GM23248 (cell line): ENCODE measurements around the gene INHA. TPM values are rescaled to one million over a fixed set of nuclear protein-coding genes. Genes with fewer than 3 reads are reported as not detected.

Experiments
- DNase-seq: peaks from one replicate; pipeline ENCODE4 v3.0.0-alpha.2; 2015
- H2AFZ ChIP-seq: fragments of 200-600 bp; sonication (generic); 2 replicates; pipeline ENCODE4 v1.6.1; 2016; ENCODE audit warnings: antibody characterized with exemption
- H3F3A ChIP-seq: fragments of 200-600 bp; sonication (generic); 2 replicates; pipeline ENCODE4 v1.6.1; 2016; ENCODE audit warnings: mild to moderate bottlenecking, antibody characterized with exemption, mixed run types; ENCODE audit not compliant: insufficient read depth
- H3K27ac ChIP-seq: fragments of 200-600 bp; sonication (generic); 2 replicates; pipeline ENCODE4 v1.5.1; 2016; ENCODE audit warnings: mild to moderate bottlenecking
- H3K27me3 ChIP-seq: fragments of 200-600 bp; sonication (generic); replicated peaks from 2 replicates; pipeline ENCODE4 v1.6.1; 2016; ENCODE audit warnings: mild to moderate bottlenecking; ENCODE audit not compliant: insufficient read depth
- H3K36me3 ChIP-seq: fragments of 200-600 bp; sonication (generic); 2 replicates; pipeline ENCODE4 v1.6.1; 2016; ENCODE audit warnings: low read depth, mild to moderate bottlenecking
- H3K4me1 ChIP-seq: fragments of 200-600 bp; sonication (generic); 2 replicates; pipeline ENCODE4 v1.6.1; 2016; ENCODE audit warnings: mild to moderate bottlenecking; ENCODE audit not compliant: insufficient read depth
- H3K4me2 ChIP-seq: fragments of 200-600 bp; sonication (generic); one replicate; pipeline ENCODE4 v1.6.1; 2016; ENCODE audit warnings: mild to moderate bottlenecking; ENCODE audit not compliant: unreplicated experiment
- H3K4me3 ChIP-seq: fragments of 200-600 bp; sonication (generic); 2 replicates; pipeline ENCODE4 v1.5.1; 2016; ENCODE audit warnings: mild to moderate bottlenecking
- H3K79me2 ChIP-seq: fragments of 200-600 bp; sonication (generic); 2 replicates; pipeline ENCODE4 v1.6.1; 2016; ENCODE audit warnings: mild to moderate bottlenecking; ENCODE audit not compliant: insufficient read depth
- H3K9ac ChIP-seq: fragments of 200-600 bp; sonication (generic); 2 replicates; pipeline ENCODE4 v1.6.1; 2016; ENCODE audit warnings: mild to moderate bottlenecking
- H3K9me2 ChIP-seq: fragments of 200-600 bp; sonication (generic); 2 replicates; pipeline ENCODE4 v1.6.1; 2016; ENCODE audit warnings: mixed run types, mild to moderate bottlenecking, moderate library complexity; ENCODE audit not compliant: insufficient read depth
- H3K9me3 ChIP-seq: fragments of 200-600 bp; sonication (generic); one replicate; pipeline ENCODE4 v1.6.1; 2017; ENCODE audit warnings: low read depth
- H4K20me1 ChIP-seq: fragments of 200-600 bp; sonication (generic); 2 replicates; pipeline ENCODE4 v1.6.0; 2016; ENCODE audit not compliant: insufficient read depth
- EZH2 ChIP-seq: fragments of 200-600 bp; sonication (generic); IDR thresholded peaks from 2 replicates; pipeline ENCODE4 v1.6.1; 2018; ENCODE audit warnings: antibody characterized with exemption, mild to moderate bottlenecking; ENCODE audit not compliant: insufficient read depth, poor library complexity, severe bottlenecking
- EZH2phosphoT487 ChIP-seq: fragments of 200-600 bp; sonication (generic); IDR thresholded peaks from 2 replicates; pipeline ENCODE4 v1.6.1; 2018; ENCODE audit warnings: antibody characterized with exemption, moderate library complexity, mild to moderate bottlenecking, low read depth; ENCODE audit not compliant: insufficient read depth
- WGBS, 2 experiments: methylation state at CpG; one replicate each; pipeline ENCODE4 v1.1.6; 2015 to 2017; ENCODE audit warnings: low lambda C conversion rate in 2 of 2, low coverage in 1 of 2; ENCODE audit errors: missing lambda C conversion rate in 2 of 2; 5-methylcytosine and 5-hydroxymethylcytosine counted together
- in situ Hi-C: fragments of 300-500 bp; cut with MboI; formaldehyde crosslinking; loops from 2 replicates; pipeline ENCODE4 v1.15.0; 2020
- polyA plus RNA-seq: library from polyadenylated mRNA; unstranded; fragments of >200 nt; fragmentation: Nextera tagmentation; extraction: Ambion mirVana; gene quantifications from 2 replicates; pipeline ENCODE4 v1.2.1, GENCODE V29; 2016
- total RNA-seq: library from RNA; depleted of rRNA; stranded (reverse); fragments of >200 nt; shearing (Covaris generic); gene quantifications from 2 replicates; pipeline ENCODE4 v1.2.3, GENCODE V29; 2014

The INHA gene
- total and polyA plus RNA-seq, 2 experiments from 2014 or later, result 0.11 to 0.36 TPM

- Histone ChIP-seq H3K27ac (no peak overlapping the region), H3K9ac (no peak overlapping the region), H3K4me3 (no peak overlapping the region), H3K27me3 (no peaks in the 10 kb centered on the region), H3K79me2 (no peaks in the 10 kb centered on the region), H4K20me1 (no peaks in the 10 kb centered on the region), H3K4me2 (no peak overlapping the region), H2AFZ (no peak overlapping the region), H3K4me1 (peaks cover 15% of the 10 kb centered on the region; the same call in 1 of the 2 replicates), H3K9me2 (no peaks in the 10 kb centered on the region), H3K9me3 (no peaks in the 10 kb centered on the region), H3F3A (0 out of 2 replicates have a peak, but pooled peaks cover 5% of the 10 kb centered on the region), H3K36me3 (no peaks in the 10 kb centered on the region)
- 87 to 88% methylated on average over 18 to 20 of the region's 20 CpGs for WGBS, 2 experiments
- in situ Hi-C loops, result no loop called here
- no peak for DNase-seq
- TF ChIP-seq EZH2phosphoT487 (no peak), EZH2 (no peak)
Measured at GRCh38 chr2:219555956-219556355, 16.2 kb upstream of the INHA start.

- Histone ChIP-seq H3K36me3 (no peaks in the 10 kb centered on the region), H3K4me3 (no peak overlapping the region), H3K4me2 (no peak overlapping the region), H3K9me2 (no peaks in the 10 kb centered on the region), H3K27ac (no peak overlapping the region), H2AFZ (no peak overlapping the region), H3K4me1 (peaks cover 15% of the 10 kb centered on the region; the same call in 1 of the 2 replicates), H3F3A (0 out of 2 replicates have a peak, but pooled peaks cover 5% of the 10 kb centered on the region), H3K79me2 (no peaks in the 10 kb centered on the region), H3K9me3 (no peaks in the 10 kb centered on the region), H4K20me1 (no peaks in the 10 kb centered on the region), H3K27me3 (no peaks in the 10 kb centered on the region), H3K9ac (no peak overlapping the region)
- in situ Hi-C loops, result no loop called here
- DNase-seq, result no peak
- TF ChIP-seq EZH2phosphoT487, result no peak
- TF ChIP-seq EZH2, result no peak
- 86 to 89% methylated on average over 19 of the region's 19 CpGs for WGBS, 2 experiments
Measured at GRCh38 chr2:219556413-219556812, 15.7 kb upstream of the INHA start.

DNA sequence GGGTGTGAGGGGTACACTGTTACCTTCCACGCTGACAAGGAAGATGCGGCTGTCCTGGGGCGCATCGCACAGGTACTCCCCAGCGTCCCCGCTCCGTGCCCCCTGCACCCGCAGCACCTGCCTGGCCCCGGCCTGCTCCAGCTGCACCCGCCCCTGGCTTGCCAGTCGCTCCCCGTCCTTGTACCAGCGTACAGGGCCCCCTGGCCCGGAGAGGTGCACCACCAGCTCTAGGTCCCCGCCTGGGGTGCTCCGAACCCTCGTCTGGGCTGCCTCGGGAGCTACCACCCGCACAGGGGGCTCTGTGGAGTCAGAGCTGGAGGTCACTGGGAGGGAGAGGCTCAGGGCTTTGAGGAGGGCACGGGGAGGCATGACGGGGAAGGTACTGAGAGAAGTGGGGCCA is 14.8 kb upstream of the INHA start:
- Histone ChIP-seq H3K4me3 (no peak overlapping the region), H3F3A (0 out of 2 replicates have a peak, but pooled peaks cover 5% of the 10 kb centered on the region), H3K27ac (no peak overlapping the region), H3K9ac (no peak overlapping the region), H4K20me1 (no peaks in the 10 kb centered on the region), H3K27me3 (no peaks in the 10 kb centered on the region), H3K79me2 (no peaks in the 10 kb centered on the region), H3K36me3 (no peaks in the 10 kb centered on the region), H3K4me1 (peaks cover 15% of the 10 kb centered on the region; the same call in 1 of the 2 replicates), H3K4me2 (no peak overlapping the region), H2AFZ (no peak overlapping the region), H3K9me2 (no peaks in the 10 kb centered on the region), H3K9me3 (no peaks in the 10 kb centered on the region)
- in situ Hi-C loops, result no loop called here
- WGBS, 2 experiments, result 76 to 86% methylated on average over 9 to 21 of the region's 21 CpGs
- no peak for TF ChIP-seq EZH2
- no peak for TF ChIP-seq EZH2phosphoT487
- no peak for DNase-seq

- Histone ChIP-seq H3K4me3 (no peak overlapping the region), H3K9me2 (no peaks in the 10 kb centered on the region), H3K36me3 (no peaks in the 10 kb centered on the region), H3K4me2 (no peak overlapping the region), H3K79me2 (no peaks in the 10 kb centered on the region), H4K20me1 (no peaks in the 10 kb centered on the region), H3K27ac (no peak overlapping the region), H3F3A (0 out of 2 replicates have a peak, but pooled peaks cover 5% of the 10 kb centered on the region), H3K27me3 (no peaks in the 10 kb centered on the region), H3K9me3 (no peaks in the 10 kb centered on the region), H3K4me1 (peaks cover 13% of the 10 kb centered on the region; the same call in 1 of the 2 replicates), H3K9ac (no peak overlapping the region), H2AFZ (no peak overlapping the region)
- no peak for TF ChIP-seq EZH2
- TF ChIP-seq EZH2phosphoT487, result no peak
- WGBS, 2 experiments, result 88 to 90% methylated on average over 23 of the region's 25 CpGs
- no peak for DNase-seq
- in situ Hi-C loops, result no loop called here
Measured at GRCh38 chr2:219557791-219558785, 14.0 kb upstream of the INHA start.
